IPS-NIHi7 (cell line): ENCODE results near the gene DHRS7C.

Experiments used
- DNase-seq: peaks from one replicate; pipeline ENCODE4 v3.0.0; 2012; ENCODE audit warnings: mixed read lengths; ENCODE audit errors: extremely low spot score

The DHRS7C gene

DNA sequence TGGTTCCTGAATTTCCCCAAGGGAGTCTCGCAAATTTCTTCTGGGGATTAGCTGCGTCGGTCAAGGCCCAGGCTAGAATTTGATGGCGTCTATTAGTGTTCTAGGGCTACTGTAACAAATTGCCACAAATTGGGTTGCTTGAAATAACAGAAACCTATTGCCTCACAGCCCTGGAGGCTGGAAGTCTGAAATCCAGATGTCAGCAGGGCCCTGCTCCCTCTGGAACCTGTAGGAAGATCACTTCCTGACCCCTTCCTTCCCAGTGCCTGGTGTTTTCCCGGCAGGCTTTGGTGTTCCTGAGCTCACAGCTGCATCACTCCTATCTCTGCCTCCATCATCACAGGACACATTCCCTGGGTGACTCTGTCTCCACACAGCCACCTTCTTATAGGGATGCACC lies 24.4 kb downstream of the DHRS7C start:
- DNase-seq: no peak

GRCh38 chr17:9765322-9765721 lies 26.1 kb downstream of the DHRS7C start:
- DNase-seq: no peak

DNA sequence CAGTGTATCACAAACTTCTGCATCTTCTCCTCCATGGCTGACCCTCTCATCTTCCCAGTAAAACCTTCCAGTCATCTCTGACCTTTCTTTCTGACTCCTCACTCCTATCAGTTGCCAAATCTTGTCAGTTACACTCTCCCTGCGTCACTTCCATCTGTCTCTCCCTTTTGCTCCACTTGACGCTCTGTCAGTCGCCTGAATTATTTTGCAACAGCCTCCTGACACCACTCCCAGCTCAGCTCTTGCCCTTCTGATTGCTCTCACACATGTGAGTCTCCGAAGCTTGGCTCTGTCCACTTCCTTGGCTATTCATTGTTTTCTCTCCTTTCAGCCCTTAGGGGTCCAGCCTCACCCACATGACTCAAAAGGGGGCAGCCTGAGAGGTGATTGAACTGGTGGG lies 27.7 kb downstream of the DHRS7C start:
- DNase-seq: no peak

GRCh38 chr17:9760266-9760665 lies 31.1 kb downstream of the DHRS7C start:
- no peak for DNase-seq

DNA sequence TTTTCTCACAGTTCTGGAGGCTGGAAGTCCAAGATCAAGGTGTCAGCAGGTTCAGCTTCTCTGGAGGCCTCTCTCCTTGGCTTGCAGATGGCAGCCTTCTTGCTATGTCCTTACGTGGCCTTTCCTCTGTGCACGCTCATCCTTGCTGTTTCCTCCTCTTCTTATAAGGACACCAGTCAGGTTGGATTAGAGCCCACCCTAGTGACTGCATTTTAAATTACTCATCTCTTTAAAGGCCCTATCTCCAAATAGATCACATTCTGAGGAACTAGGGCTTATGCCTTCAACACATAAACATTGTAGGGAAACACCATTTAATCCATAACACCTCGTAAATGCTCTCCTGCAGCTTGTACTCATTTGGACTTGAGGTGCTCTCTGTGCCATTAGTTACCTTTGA lies 36.3 kb downstream of the DHRS7C start:
- no peak for DNase-seq

DNA sequence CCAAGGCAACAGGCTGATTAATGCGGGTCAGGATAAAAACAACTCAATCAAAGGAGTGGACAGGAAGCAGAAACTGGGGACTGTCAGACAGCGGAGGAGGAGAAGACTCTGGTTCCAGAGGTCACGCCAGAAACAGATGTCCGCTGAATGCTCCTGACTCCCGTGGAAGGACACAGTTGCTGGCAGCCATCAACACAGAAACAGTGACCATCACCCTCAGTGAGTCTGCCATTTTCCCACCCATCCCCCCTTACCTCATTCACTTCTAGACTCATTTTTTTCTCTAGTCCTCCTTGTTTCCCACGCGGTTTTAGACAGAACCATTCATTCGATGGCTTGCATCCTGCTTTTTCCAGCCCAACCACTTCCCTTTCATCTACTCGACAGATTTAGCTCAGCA lies 40.9 kb downstream of the DHRS7C start:
- no peak for DNase-seq

- DNase-seq: no peak
Measured at GRCh38 chr17:9729735-9730420, 61.5 kb downstream of the DHRS7C start.

DNA sequence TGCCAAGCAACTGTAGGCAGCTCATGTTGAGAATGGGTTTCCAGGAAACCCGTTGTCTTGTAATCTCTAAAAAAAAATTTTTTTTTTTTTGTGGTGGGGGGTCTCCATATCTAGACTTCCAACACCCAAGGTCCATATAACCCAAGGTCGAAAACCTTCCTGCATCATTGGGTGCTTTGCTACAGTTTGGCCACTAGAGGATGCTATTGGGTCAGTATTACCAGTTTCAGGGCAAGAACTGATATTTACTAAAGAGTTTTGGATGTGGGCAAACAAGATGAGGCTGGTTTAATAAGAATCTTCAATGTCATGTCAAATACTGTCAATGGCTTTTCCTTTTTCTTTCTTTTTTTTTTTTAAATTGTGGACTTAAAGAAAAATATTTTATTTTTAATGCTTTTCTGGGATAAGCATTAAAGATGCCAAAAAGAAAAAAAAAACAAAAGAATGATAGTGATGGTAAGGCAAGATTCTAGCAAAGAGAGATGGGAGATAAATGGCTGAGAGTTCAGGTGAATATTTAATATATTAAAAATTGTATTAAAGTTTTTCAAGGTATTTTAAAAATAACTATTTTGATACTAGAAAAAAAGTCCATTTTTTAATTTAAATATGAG lies 62.2 kb downstream of the DHRS7C start:
- DNase-seq: peak; percentile 73

DNA sequence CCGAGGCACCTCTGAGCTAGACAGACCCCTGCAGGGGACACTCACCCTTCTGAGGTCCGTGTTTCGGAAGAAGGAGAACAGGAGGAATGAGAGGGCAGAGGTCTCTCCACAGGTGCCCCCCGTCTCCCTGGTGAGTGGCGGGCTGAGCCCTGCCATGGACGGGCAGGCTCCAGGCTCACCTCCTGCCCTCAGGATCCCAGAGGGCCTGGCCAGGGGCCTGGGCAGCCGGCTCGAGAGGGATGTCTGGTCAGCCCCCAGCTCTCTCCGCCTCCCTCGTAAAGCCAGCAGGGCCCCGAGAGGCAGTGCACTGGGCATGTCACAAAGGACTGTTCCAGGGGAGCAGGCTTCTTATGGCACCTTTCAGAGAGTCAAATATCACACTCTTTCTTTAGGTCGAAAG lies 62.8 kb downstream of the DHRS7C start:
- DNase-seq: no peak

DNA sequence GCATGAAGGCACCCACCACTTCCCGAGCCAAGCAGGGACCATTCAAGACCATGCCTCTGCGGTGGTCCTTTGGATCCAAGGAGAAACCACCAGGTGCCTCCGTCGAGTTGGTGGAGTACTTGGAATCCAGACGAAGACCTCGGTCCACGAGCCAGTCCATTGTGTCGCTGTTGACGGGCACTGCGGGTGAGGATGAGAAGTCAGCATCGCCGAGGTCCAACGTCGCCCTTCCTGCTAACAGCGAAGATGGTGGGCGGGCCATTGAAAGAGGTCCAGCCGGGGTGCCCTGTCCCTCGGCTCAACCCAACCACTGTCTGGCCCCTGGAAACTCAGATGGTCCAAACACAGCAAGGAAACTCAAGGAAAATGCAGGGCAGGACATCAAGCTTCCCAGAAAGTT lies 63.4 kb downstream of the DHRS7C start:
- no peak for DNase-seq

- no peak for DNase-seq
Measured at GRCh38 chr17:9726291-9726690, 65.1 kb downstream of the DHRS7C start.

GRCh38 chr17:9725575-9725974 lies 65.8 kb downstream of the DHRS7C start:
- no peak for DNase-seq
